ENCODE measurements around the gene PLAC1. TPM values are rescaled to one million over a fixed set of nuclear protein-coding genes. Genes with fewer than 3 reads are reported as not detected.

The PLAC1 gene
- total and polyA plus RNA-seq, 2 experiments from 2014 or later, result 0.50 to 0.83 TPM

DNA sequence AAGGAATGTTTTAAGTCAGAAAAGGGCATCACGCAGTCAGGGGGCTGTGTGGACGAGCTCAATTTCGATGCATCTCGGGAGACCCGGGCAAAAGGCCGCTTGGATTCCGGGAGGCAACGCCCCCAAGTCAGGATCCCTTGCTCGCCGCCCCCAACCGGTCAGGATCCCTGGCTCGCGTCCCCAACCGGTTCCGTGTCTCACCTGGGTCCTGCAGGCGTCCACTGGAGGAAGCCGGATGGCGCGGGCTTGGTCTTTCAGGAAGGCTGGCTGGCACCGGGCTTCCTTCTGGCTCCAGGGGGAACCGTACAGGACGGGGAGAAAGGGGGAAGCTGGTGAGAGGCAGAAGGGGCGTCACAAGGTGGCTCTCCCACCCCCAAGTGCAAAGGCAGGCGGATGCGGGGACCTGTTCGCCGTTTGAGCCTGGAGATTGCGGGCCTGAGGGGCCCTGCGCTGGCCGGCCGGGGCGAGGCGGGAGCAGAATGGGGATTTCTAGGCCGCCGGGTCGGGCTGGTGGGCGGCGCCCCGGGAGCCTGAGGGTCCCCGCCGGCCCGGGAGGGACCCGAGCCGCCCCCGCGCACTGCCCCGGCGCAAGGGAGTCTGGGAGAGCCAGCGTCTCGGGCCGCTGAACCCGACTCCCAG, 113.6 kb downstream of the PLAC1 start (continued):
- TF ChIP-seq, protein P1, sequence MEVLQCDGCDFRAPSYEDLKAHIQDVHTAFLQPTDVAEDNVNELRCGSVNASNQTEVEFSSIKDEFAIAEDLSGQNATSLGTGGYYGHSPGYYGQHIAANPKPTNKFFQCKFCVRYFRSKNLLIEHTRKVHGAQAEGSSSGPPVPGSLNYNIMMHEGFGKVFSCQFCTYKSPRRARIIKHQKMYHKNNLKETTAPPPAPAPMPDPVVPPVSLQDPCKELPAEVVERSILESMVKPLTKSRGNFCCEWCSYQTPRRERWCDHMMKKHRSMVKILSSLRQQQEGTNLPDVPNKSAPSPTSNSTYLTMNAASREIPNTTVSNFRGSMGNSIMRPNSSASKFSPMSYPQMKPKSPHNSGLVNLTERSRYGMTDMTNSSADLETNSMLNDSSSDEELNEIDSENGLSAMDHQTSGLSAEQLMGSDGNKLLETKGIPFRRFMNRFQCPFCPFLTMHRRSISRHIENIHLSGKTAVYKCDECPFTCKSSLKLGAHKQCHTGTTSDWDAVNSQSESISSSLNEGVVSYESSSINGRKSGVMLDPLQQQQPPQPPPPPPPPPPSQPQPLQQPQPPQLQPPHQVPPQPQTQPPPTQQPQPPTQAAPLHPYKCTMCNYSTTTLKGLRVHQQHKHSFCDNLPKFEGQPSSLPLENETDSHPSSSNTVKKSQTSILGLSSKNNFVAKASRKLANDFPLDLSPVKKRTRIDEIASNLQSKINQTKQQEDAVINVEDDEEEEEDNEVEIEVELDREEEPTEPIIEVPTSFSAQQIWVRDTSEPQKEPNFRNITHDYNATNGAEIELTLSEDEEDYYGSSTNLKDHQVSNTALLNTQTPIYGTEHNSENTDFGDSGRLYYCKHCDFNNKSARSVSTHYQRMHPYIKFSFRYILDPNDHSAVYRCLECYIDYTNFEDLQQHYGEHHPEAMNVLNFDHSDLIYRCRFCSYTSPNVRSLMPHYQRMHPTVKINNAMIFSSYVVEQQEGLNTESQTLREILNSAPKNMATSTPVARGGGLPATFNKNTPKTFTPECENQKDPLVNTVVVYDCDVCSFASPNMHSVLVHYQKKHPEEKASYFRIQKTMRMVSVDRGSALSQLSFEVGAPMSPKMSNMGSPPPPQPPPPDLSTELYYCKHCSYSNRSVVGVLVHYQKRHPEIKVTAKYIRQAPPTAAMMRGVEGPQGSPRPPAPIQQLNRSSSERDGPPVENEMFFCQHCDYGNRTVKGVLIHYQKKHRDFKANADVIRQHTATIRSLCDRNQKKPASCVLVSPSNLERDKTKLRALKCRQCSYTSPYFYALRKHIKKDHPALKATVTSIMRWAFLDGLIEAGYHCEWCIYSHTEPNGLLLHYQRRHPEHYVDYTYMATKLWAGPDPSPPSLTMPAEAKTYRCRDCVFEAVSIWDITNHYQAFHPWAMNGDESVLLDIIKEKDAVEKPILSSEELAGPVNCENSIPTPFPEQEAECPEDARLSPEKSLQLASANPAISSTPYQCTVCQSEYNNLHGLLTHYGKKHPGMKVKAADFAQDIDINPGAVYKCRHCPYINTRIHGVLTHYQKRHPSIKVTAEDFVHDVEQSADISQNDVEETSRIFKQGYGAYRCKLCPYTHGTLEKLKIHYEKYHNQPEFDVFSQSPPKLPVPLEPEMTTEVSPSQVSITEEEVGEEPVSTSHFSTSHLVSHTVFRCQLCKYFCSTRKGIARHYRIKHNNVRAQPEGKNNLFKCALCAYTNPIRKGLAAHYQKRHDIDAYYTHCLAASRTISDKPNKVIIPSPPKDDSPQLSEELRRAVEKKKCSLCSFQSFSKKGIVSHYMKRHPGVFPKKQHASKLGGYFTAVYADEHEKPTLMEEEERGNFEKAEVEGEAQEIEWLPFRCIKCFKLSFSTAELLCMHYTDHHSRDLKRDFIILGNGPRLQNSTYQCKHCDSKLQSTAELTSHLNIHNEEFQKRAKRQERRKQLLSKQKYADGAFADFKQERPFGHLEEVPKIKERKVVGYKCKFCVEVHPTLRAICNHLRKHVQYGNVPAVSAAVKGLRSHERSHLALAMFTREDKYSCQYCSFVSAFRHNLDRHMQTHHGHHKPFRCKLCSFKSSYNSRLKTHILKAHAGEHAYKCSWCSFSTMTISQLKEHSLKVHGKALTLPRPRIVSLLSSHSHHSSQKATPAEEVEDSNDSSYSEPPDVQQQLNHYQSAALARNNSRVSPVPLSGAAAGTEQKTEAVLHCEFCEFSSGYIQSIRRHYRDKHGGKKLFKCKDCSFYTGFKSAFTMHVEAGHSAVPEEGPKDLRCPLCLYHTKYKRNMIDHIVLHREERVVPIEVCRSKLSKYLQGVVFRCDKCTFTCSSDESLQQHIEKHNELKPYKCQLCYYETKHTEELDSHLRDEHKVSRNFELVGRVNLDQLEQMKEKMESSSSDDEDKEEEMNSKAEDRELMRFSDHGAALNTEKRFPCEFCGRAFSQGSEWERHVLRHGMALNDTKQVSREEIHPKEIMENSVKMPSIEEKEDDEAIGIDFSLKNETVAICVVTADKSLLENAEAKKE (CRISPR knock-in tag; IDR thresholded peaks at IDR 0.05), result no peak
- TF ChIP-seq CREB1 (CRISPR knock-in tag; IDR thresholded peaks at IDR 0.05; ENCODE audit: low read depth), result no peak
- TF ChIP-seq, protein P2, sequence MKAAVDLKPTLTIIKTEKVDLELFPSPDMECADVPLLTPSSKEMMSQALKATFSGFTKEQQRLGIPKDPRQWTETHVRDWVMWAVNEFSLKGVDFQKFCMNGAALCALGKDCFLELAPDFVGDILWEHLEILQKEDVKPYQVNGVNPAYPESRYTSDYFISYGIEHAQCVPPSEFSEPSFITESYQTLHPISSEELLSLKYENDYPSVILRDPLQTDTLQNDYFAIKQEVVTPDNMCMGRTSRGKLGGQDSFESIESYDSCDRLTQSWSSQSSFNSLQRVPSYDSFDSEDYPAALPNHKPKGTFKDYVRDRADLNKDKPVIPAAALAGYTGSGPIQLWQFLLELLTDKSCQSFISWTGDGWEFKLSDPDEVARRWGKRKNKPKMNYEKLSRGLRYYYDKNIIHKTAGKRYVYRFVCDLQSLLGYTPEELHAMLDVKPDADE (IDR thresholded peaks at IDR 0.05), result no peak

DNA sequence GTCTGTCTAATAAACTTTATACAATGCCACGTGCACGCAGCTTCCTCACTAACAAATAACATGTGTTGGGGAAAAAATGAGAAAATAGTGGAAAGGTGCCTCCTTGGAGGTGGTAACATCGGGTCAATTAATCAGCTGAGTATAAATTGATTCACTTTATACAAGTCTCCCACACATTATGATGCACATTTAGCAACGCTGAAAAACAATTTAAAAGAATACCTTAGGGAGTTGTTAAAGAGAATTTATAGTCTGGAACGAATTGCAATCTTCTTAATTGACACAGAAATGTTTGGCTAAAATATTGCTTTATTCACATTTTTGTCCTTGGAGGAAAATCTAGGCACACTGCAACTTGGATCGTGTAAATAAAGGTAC, 114.1 kb downstream of the PLAC1 start:
- H4K20me1 ChIP-seq (replicated peaks; ENCODE audit: insufficient read depth), result no peaks in the 10 kb centered on the region
- 0 out of 2 replicates have a peak, but pooled peaks cover 5% of the 10 kb centered on the region for H3F3A ChIP-seq (replicated peaks; ENCODE audit: low read depth)
- H3K9me2 ChIP-seq (ENCODE audit: insufficient read depth), result no peaks in the 10 kb centered on the region
- no peaks in the 10 kb centered on the region for H3K79me2 ChIP-seq (replicated peaks; ENCODE audit: insufficient read depth)
- H3K4me1 Mint-ChIP-seq, result peaks cover 44% of the 10 kb centered on the region
- peak overlapping the region; percentile 59 for H3K4me3 ChIP-seq
- H3K9me3 Mint-ChIP-seq, result no peaks in the 10 kb centered on the region
- no peaks in the 10 kb centered on the region for H3K36me3 ChIP-seq (ENCODE audit: insufficient read depth)
- no peak overlapping the region for H3K27ac ChIP-seq (ENCODE audit: low read depth)
- peak overlapping the region; percentile 78 for H3K4me2 ChIP-seq
- peaks cover 52% of the 10 kb centered on the region for H3K27me3 Mint-ChIP-seq (ENCODE audit: insufficient read depth, low read depth, poor library complexity)
- DNase-seq (ENCODE audit: low spot score) (no peak), ATAC-seq (no peak)
- no peaks in the 10 kb centered on the region for H3K36me3 Mint-ChIP-seq (ENCODE audit: low read depth)
- H3K27ac Mint-ChIP-seq, result no peak overlapping the region
- peaks cover 47% of the 10 kb centered on the region for H3K4me1 ChIP-seq (ENCODE audit: insufficient read depth)
- no peak overlapping the region for H2AFZ ChIP-seq
- H3K4me3 Mint-ChIP-seq, result peak overlapping the region; percentile 77
- H3K27me3 ChIP-seq (ENCODE audit: insufficient read depth), result peaks cover 41% of the 10 kb centered on the region
- no peak for TF ChIP-seq EZH2 (IDR thresholded peaks at IDR 0.05; ENCODE audit: low read depth, unreplicated experiment)
- no peak for TF ChIP-seq ZNF114 (CRISPR knock-in tag; IDR thresholded peaks at IDR 0.05)
- no peak for TF ChIP-seq STAT1 (IDR thresholded peaks at IDR 0.05; ENCODE audit: unreplicated experiment)
- TF ChIP-seq, protein P1 (CRISPR knock-in tag; IDR thresholded peaks at IDR 0.05), result no peak
